GM12892 (cell line): Measurements from ENCODE around the gene MAP1S. TPM values are rescaled to one million over a fixed set of nuclear protein-coding genes. Genes with fewer than 3 reads are reported as not detected.

Experiments used
- DNase-seq: peaks from one replicate; pipeline ENCODE4 v3.0.0; 2011; ENCODE audit not compliant: insufficient read length
- FAIRE-seq: peaks from 2 replicates; lab custom pipeline; 2011; peaks lifted over from hg19 to GRCh38; lab: Jason Lieb, UNC
- POLR2A ChIP-seq: IDR thresholded peaks from 2 replicates; pipeline ENCODE4 v1.6.1; 2011; ENCODE audit warnings: low read depth, low read length, control low read depth
- POLR2AphosphoS5 ChIP-seq: IDR thresholded peaks from 2 replicates; pipeline ENCODE4 v1.6.1; 2011; ENCODE audit warnings: low read depth, low read length, control low read depth
- TAF1 ChIP-seq: IDR thresholded peaks from 2 replicates; pipeline ENCODE4 v1.6.1; 2011; ENCODE audit warnings: low read depth, mild to moderate bottlenecking, control low read depth, low read length, borderline replicate concordance
- polyA plus RNA-seq: library from polyadenylated mRNA; unstranded; fragments of >200 nt; gene quantifications from one replicate; pipeline ENCODE4 v1.2.1, GENCODE V29; 2012; ENCODE audit warnings: missing spikeins, inconsistent platforms; ENCODE audit not compliant: missing spikeins

The MAP1S gene, protein sequence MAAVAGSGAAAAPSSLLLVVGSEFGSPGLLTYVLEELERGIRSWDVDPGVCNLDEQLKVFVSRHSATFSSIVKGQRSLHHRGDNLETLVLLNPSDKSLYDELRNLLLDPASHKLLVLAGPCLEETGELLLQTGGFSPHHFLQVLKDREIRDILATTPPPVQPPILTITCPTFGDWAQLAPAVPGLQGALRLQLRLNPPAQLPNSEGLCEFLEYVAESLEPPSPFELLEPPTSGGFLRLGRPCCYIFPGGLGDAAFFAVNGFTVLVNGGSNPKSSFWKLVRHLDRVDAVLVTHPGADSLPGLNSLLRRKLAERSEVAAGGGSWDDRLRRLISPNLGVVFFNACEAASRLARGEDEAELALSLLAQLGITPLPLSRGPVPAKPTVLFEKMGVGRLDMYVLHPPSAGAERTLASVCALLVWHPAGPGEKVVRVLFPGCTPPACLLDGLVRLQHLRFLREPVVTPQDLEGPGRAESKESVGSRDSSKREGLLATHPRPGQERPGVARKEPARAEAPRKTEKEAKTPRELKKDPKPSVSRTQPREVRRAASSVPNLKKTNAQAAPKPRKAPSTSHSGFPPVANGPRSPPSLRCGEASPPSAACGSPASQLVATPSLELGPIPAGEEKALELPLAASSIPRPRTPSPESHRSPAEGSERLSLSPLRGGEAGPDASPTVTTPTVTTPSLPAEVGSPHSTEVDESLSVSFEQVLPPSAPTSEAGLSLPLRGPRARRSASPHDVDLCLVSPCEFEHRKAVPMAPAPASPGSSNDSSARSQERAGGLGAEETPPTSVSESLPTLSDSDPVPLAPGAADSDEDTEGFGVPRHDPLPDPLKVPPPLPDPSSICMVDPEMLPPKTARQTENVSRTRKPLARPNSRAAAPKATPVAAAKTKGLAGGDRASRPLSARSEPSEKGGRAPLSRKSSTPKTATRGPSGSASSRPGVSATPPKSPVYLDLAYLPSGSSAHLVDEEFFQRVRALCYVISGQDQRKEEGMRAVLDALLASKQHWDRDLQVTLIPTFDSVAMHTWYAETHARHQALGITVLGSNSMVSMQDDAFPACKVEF
- polyA plus RNA-seq = 16.0 TPM

DNA sequence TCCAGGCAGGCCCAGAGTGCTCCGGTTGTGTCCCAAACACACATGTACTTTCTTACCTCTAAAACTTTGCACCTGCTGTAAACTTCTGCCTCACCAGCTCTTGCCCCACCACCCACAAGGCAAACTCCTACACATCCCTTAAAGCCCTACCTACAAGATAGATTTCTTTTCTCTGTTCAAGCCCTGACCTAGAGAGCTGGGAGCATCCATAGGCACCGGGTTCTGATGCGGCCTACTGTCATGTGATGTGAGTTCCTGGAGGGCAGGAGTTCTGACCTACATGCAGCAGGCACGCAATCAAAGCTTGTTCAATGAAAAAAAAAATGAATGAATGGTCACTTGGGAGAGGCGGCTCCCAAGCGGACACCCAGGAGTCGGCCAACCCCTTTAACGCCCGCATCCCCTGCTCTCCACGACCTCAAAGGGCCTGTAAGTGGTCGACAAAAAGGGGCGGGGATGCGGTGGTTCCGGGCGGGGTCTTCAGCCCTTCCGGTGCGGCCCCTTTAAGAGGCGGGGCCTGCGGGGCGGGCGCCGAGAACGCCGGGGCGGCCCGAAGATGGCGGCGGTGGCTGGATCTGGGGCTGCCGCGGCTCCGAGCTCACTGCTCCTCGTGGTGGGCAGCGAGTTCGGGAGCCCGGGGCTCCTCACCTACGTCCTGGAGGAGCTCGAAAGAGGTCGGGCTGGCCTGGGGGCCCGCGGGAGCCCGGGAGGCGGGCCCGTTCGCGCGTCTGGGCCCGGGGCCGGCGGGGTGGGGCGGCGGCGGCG is at the start of gene MAP1S:
Gene MAP1S, plus strand, starts transcription at position 534 of the 765 bp plus-strand sequence. Its CDS starts 23 bp downstream, at position 557.
- peak; percentile 84 for FAIRE-seq
- TF ChIP-seq TAF1 (peak; percentile 70; the same call in 1 of the 2 replicates), POLR2AphosphoS5 (peak; percentile 61), POLR2A (peak; percentile 85)
- DNase-seq = peak; percentile 91

GRCh38 chr19:17671906-17672305 is 47.4 kb upstream of the MAP1S start:
- FAIRE-seq = peak; percentile 17
- no peak for DNase-seq
- TF ChIP-seq POLR2A (no peak), TAF1 (no peak), POLR2AphosphoS5 (no peak)

DNA sequence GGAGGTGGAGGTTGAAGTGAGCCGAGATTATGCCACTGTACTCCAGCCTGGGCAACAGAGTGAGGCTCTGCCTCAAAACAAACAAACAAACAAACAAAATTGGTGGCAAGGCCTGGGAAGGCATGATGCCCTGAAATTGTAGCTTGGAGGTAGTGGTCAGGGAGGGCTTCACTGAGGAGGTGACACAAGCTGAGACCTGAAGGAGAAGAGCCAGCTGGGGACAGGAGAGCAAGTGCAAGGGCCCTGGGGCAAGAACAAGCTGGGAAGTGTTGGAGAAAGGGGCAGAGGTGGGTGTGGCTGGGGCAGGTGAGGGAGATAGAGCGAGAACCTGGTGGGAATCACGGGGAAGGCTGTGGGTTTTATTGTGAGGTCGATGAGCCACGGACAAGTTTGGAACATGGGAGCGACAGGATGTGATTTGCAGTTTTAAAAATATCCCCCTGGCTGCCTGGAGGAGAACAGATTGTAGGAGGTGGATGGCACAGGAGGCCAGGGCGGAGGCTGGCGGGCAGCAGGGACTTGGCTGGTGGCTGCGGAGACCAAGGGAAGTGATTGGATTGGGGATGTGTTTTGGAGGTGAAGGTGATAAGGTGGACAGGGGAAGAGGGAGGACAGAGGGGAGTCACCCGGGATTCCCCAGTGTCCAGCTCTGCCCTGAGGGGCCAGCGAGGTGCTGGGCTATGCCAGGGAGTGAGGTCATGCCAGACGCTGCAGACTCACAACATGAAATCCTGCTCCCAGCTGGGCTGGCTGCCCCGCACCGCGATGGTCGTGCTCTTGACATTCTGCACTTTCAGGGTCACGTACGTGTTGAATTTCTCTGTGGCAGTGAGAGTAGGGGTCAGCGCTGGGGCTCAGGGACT is 45.1 kb upstream of the MAP1S start:
- no peak for FAIRE-seq
- TF ChIP-seq POLR2AphosphoS5 = no peak
- no peak for TF ChIP-seq TAF1
- TF ChIP-seq POLR2A = no peak
- no peak for DNase-seq

- TF ChIP-seq POLR2AphosphoS5 (no peak), POLR2A (no peak), TAF1 (no peak)
- no peak for FAIRE-seq
- no peak for DNase-seq
Measured at GRCh38 chr19:17676295-17676694, 43.0 kb upstream of the MAP1S start.

GRCh38 chr19:17677002-17677401 is 42.3 kb upstream of the MAP1S start:
- TF ChIP-seq POLR2AphosphoS5 (no peak), POLR2A (no peak), TAF1 (no peak)
- FAIRE-seq = no peak
- no peak for DNase-seq

DNA sequence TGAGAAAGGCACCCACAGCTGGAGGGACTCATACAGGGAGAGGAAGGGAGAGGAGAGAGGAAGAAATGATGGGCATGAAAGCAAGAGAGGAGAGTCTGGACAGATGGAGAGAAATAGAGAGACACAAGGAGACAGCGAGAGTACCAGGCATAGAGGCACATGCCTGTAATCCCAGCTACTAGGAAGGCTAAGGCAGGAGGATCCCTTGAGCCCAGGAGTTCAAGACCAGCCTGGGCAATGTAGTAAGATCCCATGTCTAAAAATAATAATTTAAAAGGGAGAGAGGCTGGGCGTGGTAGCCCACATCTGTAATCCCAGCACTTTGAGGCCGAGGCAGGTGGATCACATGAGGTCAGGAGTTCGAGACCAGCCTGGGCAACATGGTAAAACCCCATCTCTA is 40.4 kb upstream of the MAP1S start:
- DNase-seq = no peak
- no peak for FAIRE-seq
- no peak for TF ChIP-seq POLR2A
- no peak for TF ChIP-seq POLR2AphosphoS5
- no peak for TF ChIP-seq TAF1

DNA sequence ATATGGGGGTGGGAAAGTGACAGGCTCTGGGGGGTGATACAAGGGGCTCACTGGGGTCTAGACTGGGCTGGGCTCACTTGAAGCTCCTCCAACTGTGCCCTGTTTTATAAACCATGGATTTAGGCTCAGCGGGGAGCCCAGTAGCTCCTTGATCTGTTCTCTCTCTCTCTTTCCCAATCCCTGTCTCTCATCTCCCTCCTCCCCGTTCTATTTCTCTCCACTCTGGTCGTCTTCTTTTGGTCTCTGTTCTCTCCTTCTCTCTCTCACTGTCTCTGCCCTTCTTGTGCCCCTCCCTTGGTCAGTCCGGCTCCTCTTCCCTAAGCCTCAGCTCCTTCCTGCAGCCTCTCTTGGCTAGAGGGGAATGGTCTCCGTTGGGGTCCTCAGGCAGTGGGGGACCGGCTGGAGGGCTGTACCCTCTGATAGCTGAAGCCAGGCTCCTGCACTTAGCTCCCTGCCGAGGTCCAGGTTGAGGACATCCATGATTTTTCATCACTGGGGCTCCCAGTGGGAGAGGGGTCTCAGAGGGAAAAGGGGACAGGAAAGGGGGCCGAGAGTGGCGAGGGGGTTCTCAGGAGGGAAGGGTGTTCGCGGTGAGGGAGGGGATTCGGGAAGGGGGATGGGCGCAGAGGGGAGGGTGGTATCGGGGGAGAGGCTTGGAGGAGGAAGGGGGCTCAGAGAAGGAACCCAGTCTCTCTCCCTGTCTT is 39.6 kb upstream of the MAP1S start:
- no peak for FAIRE-seq
- no peak for DNase-seq
- TF ChIP-seq POLR2A = no peak
- no peak for TF ChIP-seq TAF1
- no peak for TF ChIP-seq POLR2AphosphoS5

- FAIRE-seq (peak; percentile 90), DNase-seq (peak; percentile 75)
- TF ChIP-seq POLR2A (no peak), POLR2AphosphoS5 (no peak), TAF1 (no peak)
Measured at GRCh38 chr19:17680230-17680722, 39.0 kb upstream of the MAP1S start.

GRCh38 chr19:17681505-17682125 is 37.7 kb upstream of the MAP1S start:
- no peak for TF ChIP-seq POLR2AphosphoS5
- no peak for TF ChIP-seq TAF1
- no peak for TF ChIP-seq POLR2A
- no peak for DNase-seq
- no peak for FAIRE-seq
